H9 (cell line): ENCODE data around the gene CARS1. TPM values are rescaled to one million over a fixed set of nuclear protein-coding genes. Genes with fewer than 3 reads are reported as not detected.
A peak's percentile ranks its signal among the peaks of the same experiment; 100 is the strongest.

ENCODE experiments used
- DNase-seq: peaks from one replicate; pipeline ENCODE4 v3.0.0-alpha.2; 2017
- H2AFZ ChIP-seq: one replicate; pipeline ENCODE4 v1.6.1; 2013; ENCODE audit warnings: mild to moderate bottlenecking, low read length, control low read depth, moderate library complexity
- H2AK5ac ChIP-seq: 2 replicates; pipeline ENCODE4 v1.6.1; 2013; ENCODE audit warnings: low read length, control low read depth, mixed read lengths; ENCODE audit not compliant: insufficient read length
- H2BK120ac ChIP-seq: one replicate; pipeline ENCODE4 v1.6.1; 2013; ENCODE audit warnings: low read depth, mild to moderate bottlenecking, low read length, control low read depth, inconsistent platforms; ENCODE audit not compliant: poor library complexity, severe bottlenecking
- H2BK12ac ChIP-seq: 2 replicates; pipeline ENCODE4 v1.6.1; 2013; ENCODE audit warnings: low read length, control low read depth, mixed read lengths, low read depth; ENCODE audit not compliant: insufficient read length
- H2BK15ac ChIP-seq: 2 replicates; pipeline ENCODE4 v1.6.1; 2013; ENCODE audit warnings: low read depth, low read length, control low read depth
- H2BK20ac ChIP-seq: one replicate; pipeline ENCODE4 v1.6.1; 2013; ENCODE audit warnings: low read depth, mild to moderate bottlenecking, low read length, control low read depth, inconsistent platforms; ENCODE audit not compliant: poor library complexity, severe bottlenecking
- H2BK5ac ChIP-seq: 2 replicates; pipeline ENCODE4 v1.6.1; 2013; ENCODE audit warnings: low read length, control low read depth, mixed read lengths; ENCODE audit not compliant: insufficient read length
- H3K14ac ChIP-seq: 2 replicates; pipeline ENCODE4 v1.6.1; 2013; ENCODE audit warnings: low read length, control low read depth; ENCODE audit not compliant: insufficient read depth
- H3K18ac ChIP-seq: 2 replicates; pipeline ENCODE4 v1.6.1; 2013; ENCODE audit warnings: low read depth, mild to moderate bottlenecking, mixed read lengths, low read length, control low read depth; ENCODE audit not compliant: insufficient read length
- H3K23ac ChIP-seq: 2 replicates; pipeline ENCODE4 v1.6.1; 2013; ENCODE audit warnings: low read length, control low read depth, mixed read lengths, low read depth; ENCODE audit not compliant: insufficient read length
- H3K23me2 ChIP-seq: 2 replicates; pipeline ENCODE4 v1.6.1; 2013; ENCODE audit warnings: low read depth, mild to moderate bottlenecking, mixed read lengths, low read length, control low read depth; ENCODE audit not compliant: insufficient read length, poor library complexity, severe bottlenecking
- H3K27ac ChIP-seq: 2 replicates; pipeline ENCODE4 v1.5.1; 2013; ENCODE audit warnings: low read length, control low read depth, mixed read lengths, low read depth; ENCODE audit not compliant: insufficient read length
- H3K27me3 ChIP-seq: 2 replicates; pipeline ENCODE4 v1.6.1; 2013; ENCODE audit warnings: low read length, control low read depth, inconsistent platforms; ENCODE audit not compliant: insufficient read depth
- H3K4ac ChIP-seq: 2 replicates; pipeline ENCODE4 v1.6.1; 2013; ENCODE audit warnings: low read depth, mild to moderate bottlenecking, control low read depth, inconsistent platforms, low read length, moderate library complexity
- H3K4me1 ChIP-seq: 2 replicates; pipeline ENCODE4 v1.6.1; 2013; ENCODE audit warnings: low read length, control low read depth, inconsistent platforms; ENCODE audit not compliant: insufficient read depth
- H3K4me2 ChIP-seq: 2 replicates; pipeline ENCODE4 v1.6.1; 2013; ENCODE audit warnings: low read length, control low read depth, mixed read lengths; ENCODE audit not compliant: insufficient read length, insufficient read depth
- H3K56ac ChIP-seq: 2 replicates; pipeline ENCODE4 v1.6.1; 2013; ENCODE audit warnings: low read depth, mild to moderate bottlenecking, mixed read lengths, low read length, control low read depth; ENCODE audit not compliant: insufficient read length
- H3K79me1 ChIP-seq: 2 replicates; pipeline ENCODE4 v1.6.1; 2013; ENCODE audit warnings: low read depth, mild to moderate bottlenecking, moderate library complexity, low read length, control low read depth, inconsistent platforms; ENCODE audit not compliant: insufficient read depth, poor library complexity, severe bottlenecking
- H3K79me2 ChIP-seq: 2 replicates; pipeline ENCODE4 v1.6.1; 2013; ENCODE audit warnings: low read length, control low read depth, inconsistent platforms; ENCODE audit not compliant: insufficient read depth
- H3K9ac ChIP-seq: 2 replicates; pipeline ENCODE4 v1.6.1; 2013; ENCODE audit warnings: low read length, control low read depth, mixed read lengths; ENCODE audit not compliant: insufficient read length; ENCODE audit errors: extremely low read depth
- H3K9me3 ChIP-seq: one replicate; pipeline ENCODE4 v1.6.1; 2013; ENCODE audit warnings: low read depth, low read length, inconsistent platforms; ENCODE audit not compliant: control insufficient read depth
- H3T11ph ChIP-seq: one replicate; pipeline ENCODE4 v1.6.1; 2013; ENCODE audit warnings: mild to moderate bottlenecking, low read length, control low read depth, inconsistent platforms
- H4K20me1 ChIP-seq: one replicate; pipeline ENCODE4 v1.6.1; 2013; ENCODE audit not compliant: control insufficient read depth, insufficient read length, insufficient read depth
- H4K5ac ChIP-seq: 2 replicates; pipeline ENCODE4 v1.6.1; 2013; ENCODE audit warnings: low read depth, mild to moderate bottlenecking, mixed read lengths, low read length, control low read depth; ENCODE audit not compliant: insufficient read length
- H4K8ac ChIP-seq: replicated peaks from 2 replicates; pipeline ENCODE4 v1.6.1; 2013; ENCODE audit warnings: low read length, control low read depth, mixed read lengths, low read depth; ENCODE audit not compliant: insufficient read length
- H4K91ac ChIP-seq: 2 replicates; pipeline ENCODE4 v1.6.1; 2013; ENCODE audit warnings: low read depth, mild to moderate bottlenecking, moderate library complexity, mixed read lengths, low read length, control low read depth; ENCODE audit not compliant: insufficient read length
- H3K27ac Mint-ChIP-seq, 3 experiments: 2 replicates in 2 of 3; 3 replicates in 1 of 3; pipeline ENCODE4 v1.8.0; 2020 to 2021; ENCODE audit warnings: mixed read lengths in 3 of 3, mild to moderate bottlenecking in 1 of 3, moderate library complexity in 1 of 3
- H3K27me3 Mint-ChIP-seq: 2 replicates; pipeline ENCODE4 v1.8.0; 2021; ENCODE audit warnings: low read depth, mild to moderate bottlenecking, moderate library complexity, mixed read lengths
- H3K36me3 Mint-ChIP-seq, 3 experiments: 2 replicates in 2 of 3; 3 replicates in 1 of 3; pipeline ENCODE4 v1.8.0; 2020 to 2021; ENCODE audit warnings: low read depth in 3 of 3, mixed read lengths in 3 of 3; ENCODE audit not compliant: insufficient read depth in 1 of 3
- H3K4me1 Mint-ChIP-seq, 2 experiments: 2 replicates each; pipeline ENCODE4 v1.8.0; 2020; ENCODE audit warnings: mixed read lengths in 2 of 2
- H3K4me3 Mint-ChIP-seq, 2 experiments: 2 replicates in 1 of 2; 3 replicates in 1 of 2; pipeline ENCODE4 v1.8.0; 2020 to 2021; ENCODE audit warnings: mild to moderate bottlenecking in 2 of 2, mixed read lengths in 2 of 2, moderate library complexity in 1 of 2
- H3K9me3 Mint-ChIP-seq, 2 experiments: 2 replicates in 1 of 2; 3 replicates in 1 of 2; pipeline ENCODE4 v1.8.0; 2020; ENCODE audit warnings: mild to moderate bottlenecking in 2 of 2, mixed read lengths in 2 of 2, moderate library complexity in 1 of 2
- WGBS: extraction: QIAGEN DNeasy Blood & Tissue Kit; methylation state at CpG from one replicate; pipeline ENCODE4 v1.1.7; 2013; ENCODE audit warnings: missing lambda C conversion rate, low lambda C conversion rate, mixed read lengths; ENCODE audit not compliant: insufficient read length; ENCODE audit errors: extremely low coverage; 5-methylcytosine and 5-hydroxymethylcytosine counted together
- total RNA-seq: library from RNA; stranded (reverse); gene quantifications from 2 replicates; pipeline ENCODE4 v1.2.1, GENCODE V29; 2021
- TF ChIP-seq, protein P1 (sequence below): fragments of 200-600 bp; sonication (generic); conservative IDR thresholded peaks from 3 replicates; pipeline ENCODE4 v1.8.0; 2021; ENCODE audit warnings: antibody characterized with exemption, mild to moderate bottlenecking

CARS1 gene
- total RNA-seq, 1 experiment from 2014 or later: 92.3 TPM

DNA sequence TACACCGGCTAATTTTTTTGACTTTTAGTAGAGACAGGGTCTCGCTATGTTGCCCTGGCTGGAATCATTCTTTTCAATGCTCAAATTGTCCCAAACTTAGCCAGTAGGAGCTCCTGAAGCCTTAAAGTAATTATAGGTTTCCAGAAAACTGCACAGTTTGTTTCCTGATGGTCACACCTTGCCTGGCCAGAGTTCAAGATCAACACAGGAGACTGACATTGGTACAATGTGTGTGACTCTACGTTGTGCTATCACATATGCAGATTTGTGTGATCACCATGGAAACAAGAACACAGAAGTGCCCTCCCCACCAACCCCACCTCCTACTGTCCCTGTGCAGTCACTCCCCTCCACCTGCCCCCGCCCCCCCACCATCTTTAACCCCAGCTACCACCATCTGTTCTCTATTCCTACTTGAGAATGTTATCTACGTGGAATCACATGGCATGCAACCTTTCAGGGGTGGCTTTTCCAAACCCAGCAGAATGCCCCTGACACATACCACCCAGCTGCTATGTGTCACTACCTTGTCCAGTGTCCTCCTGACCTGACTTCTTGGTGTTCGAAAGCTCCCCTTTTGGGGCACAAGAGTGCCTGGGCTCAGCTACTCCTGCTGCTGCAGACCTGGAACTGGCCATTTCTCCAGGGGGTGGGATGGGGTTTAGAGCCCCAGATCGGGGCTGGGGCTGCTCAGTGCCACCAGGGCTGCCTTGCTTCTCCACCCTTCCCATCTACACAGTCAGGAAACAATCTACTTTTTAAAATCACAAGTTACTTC lies 59.0 kb downstream of the CARS1 start:
- no peak overlapping the region for H2BK12ac ChIP-seq
- Mint-ChIP-seq H3K36me3 (peaks cover 26 to 40% (median 37%) of the 10 kb centered on the region in 3 experiments; a peak in 6 of 7 replicates), H3K4me3 (no peak overlapping the region)

More for the DNA sequence above, 59.0 kb downstream of the CARS1 start:
- no peak overlapping the region for H3K56ac ChIP-seq
- H2BK15ac ChIP-seq: no peak overlapping the region
- H3K79me2 ChIP-seq: no peaks in the 10 kb centered on the region
- H4K5ac ChIP-seq: no peak overlapping the region
- no peak overlapping the region for H2BK5ac ChIP-seq
- no peak overlapping the region for H4K91ac ChIP-seq
- no CpG with 5 or more reads among the region's 7 CpGs for WGBS
- H4K20me1 ChIP-seq: peaks cover 2% of the 10 kb centered on the region
- H3K4me2 ChIP-seq: no peak overlapping the region
- H2BK20ac ChIP-seq: no peak overlapping the region
- no peak overlapping the region for H3K27ac ChIP-seq
- H3K23ac ChIP-seq: no peak overlapping the region
- no peak overlapping the region for H2BK120ac ChIP-seq
- H2AFZ ChIP-seq: no peak overlapping the region
- no peak overlapping the region for H4K8ac ChIP-seq
- H3K4ac ChIP-seq: no peak overlapping the region
- no peaks in the 10 kb centered on the region for H3K23me2 ChIP-seq
- Mint-ChIP-seq H3K9me3 (no peaks in the 10 kb centered on the region), H3K4me1 (peaks cover 15 to 19% of the 10 kb centered on the region in 2 experiments), H3K27me3 (no peaks in the 10 kb centered on the region), H3K27ac (peak overlapping the region in 1 of 3 experiments; percentile 53; a peak in 1 of 7 replicates)
- no peaks in the 10 kb centered on the region for H3K27me3 ChIP-seq
- H3K4me1 ChIP-seq: no peaks in the 10 kb centered on the region
- TF ChIP-seq, protein P1, sequence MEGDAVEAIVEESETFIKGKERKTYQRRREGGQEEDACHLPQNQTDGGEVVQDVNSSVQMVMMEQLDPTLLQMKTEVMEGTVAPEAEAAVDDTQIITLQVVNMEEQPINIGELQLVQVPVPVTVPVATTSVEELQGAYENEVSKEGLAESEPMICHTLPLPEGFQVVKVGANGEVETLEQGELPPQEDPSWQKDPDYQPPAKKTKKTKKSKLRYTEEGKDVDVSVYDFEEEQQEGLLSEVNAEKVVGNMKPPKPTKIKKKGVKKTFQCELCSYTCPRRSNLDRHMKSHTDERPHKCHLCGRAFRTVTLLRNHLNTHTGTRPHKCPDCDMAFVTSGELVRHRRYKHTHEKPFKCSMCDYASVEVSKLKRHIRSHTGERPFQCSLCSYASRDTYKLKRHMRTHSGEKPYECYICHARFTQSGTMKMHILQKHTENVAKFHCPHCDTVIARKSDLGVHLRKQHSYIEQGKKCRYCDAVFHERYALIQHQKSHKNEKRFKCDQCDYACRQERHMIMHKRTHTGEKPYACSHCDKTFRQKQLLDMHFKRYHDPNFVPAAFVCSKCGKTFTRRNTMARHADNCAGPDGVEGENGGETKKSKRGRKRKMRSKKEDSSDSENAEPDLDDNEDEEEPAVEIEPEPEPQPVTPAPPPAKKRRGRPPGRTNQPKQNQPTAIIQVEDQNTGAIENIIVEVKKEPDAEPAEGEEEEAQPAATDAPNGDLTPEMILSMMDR: no peak
- H3K18ac ChIP-seq: no peak overlapping the region
- no peak overlapping the region for H3K14ac ChIP-seq
- H3K79me1 ChIP-seq: no peaks in the 10 kb centered on the region
- H3K9ac ChIP-seq: no peak overlapping the region
- no peak for DNase-seq
- no peak overlapping the region for H3T11ph ChIP-seq
- H2AK5ac ChIP-seq: no peak overlapping the region
- no peaks in the 10 kb centered on the region for H3K9me3 ChIP-seq
